C4-2B (cell line): ENCODE data around the gene IFT81.

ENCODE experiments used
- H3K27ac ChIP-seq: fragments of 450-650 bp; 2 replicates; pipeline ENCODE4 v1.5.1; 2017
- CTCF ChIP-seq: fragments of 450-650 bp; conservative IDR thresholded peaks from 2 replicates; pipeline ENCODE4 v1.5.1; 2017; ENCODE audit warnings: mild to moderate bottlenecking
- ZFX ChIP-seq: fragments of 450-650 bp; IDR thresholded peaks from 2 replicates; pipeline ENCODE4 v1.6.1; 2017

IFT81 gene

GRCh38 chr12:110179291-110179690 is 55.1 kb downstream of the IFT81 start:
- no peak for TF ChIP-seq ZFX
- TF ChIP-seq CTCF = no peak
- no peak overlapping the region for H3K27ac ChIP-seq

- no peak for TF ChIP-seq CTCF
- no peak for TF ChIP-seq ZFX
- H3K27ac ChIP-seq = no peak overlapping the region
Measured at GRCh38 chr12:110180591-110181005, 56.4 kb downstream of the IFT81 start.

- H3K27ac ChIP-seq = no peak overlapping the region
- TF ChIP-seq CTCF (no peak), ZFX (no peak)
Measured at GRCh38 chr12:110182281-110182680, 58.1 kb downstream of the IFT81 start.

GRCh38 chr12:110183386-110183785 is 59.2 kb downstream of the IFT81 start:
- H3K27ac ChIP-seq = no peak overlapping the region
- TF ChIP-seq ZFX (no peak), CTCF (no peak)

- no peak for TF ChIP-seq CTCF
- no peak for TF ChIP-seq ZFX
- no peak overlapping the region for H3K27ac ChIP-seq
Measured at GRCh38 chr12:110185626-110186025, 61.5 kb downstream of the IFT81 start.

- no peak for TF ChIP-seq CTCF
- no peak for TF ChIP-seq ZFX
Measured at GRCh38 chr12:110186059-110186458, 61.9 kb downstream of the IFT81 start.

GRCh38 chr12:110193196-110193595 is 69.0 kb downstream of the IFT81 start:
- no peak overlapping the region for H3K27ac ChIP-seq
- TF ChIP-seq CTCF (no peak), ZFX (no peak)

More at GRCh38 chr12:110186059-110186458, 61.9 kb downstream of the IFT81 start:
- no peak overlapping the region for H3K27ac ChIP-seq
